HG03095 (cell line): Measurements from ENCODE around the gene EIF5.

ENCODE experiments used
- ATAC-seq: cut with Tn5 transposase; IDR thresholded peaks from one replicate; pipeline ENCODE4 v1.9.1; 2021; ENCODE audit warnings: moderate library complexity; ENCODE audit not compliant: unreplicated experiment

The EIF5 gene

DNA sequence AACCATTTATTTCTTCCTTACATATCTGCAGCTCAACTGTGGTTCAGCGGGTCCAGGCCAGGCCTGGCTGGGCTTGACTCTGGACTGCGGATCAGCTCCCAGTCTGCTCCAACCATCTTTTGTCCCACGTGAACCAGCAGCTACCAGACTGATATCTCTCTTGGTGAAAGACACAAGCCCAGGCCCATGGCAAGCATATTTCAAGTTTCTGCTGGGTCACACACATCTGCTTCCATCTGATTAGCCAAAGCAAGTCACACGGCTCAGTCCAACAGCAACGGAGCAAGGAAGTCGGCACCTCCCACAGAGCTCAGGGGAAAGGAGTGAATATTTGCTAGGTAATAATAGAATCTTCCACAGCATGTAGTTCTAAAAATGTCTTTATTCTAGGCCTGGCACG, 26.5 kb downstream of the EIF5 start:
- no peak for ATAC-seq

DNA sequence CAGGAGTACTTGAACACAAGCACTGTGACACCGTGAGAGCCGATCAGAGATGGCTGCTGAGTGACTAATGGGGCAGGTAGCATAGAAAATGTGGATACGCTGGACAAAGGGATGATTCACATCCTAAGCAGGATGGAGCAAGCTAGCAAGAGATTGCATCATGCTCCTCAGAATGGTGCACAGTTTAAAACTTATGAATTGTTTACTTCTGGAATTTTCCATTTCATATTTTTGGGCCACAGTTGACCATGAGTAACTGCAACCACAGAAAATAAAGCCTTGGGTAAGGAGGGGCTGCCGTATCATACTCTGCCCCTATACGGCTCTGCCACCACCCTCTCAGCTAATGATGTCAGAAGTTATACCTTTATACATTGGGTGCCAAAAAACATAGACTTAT, 27.8 kb downstream of the EIF5 start:
- no peak for ATAC-seq

DNA sequence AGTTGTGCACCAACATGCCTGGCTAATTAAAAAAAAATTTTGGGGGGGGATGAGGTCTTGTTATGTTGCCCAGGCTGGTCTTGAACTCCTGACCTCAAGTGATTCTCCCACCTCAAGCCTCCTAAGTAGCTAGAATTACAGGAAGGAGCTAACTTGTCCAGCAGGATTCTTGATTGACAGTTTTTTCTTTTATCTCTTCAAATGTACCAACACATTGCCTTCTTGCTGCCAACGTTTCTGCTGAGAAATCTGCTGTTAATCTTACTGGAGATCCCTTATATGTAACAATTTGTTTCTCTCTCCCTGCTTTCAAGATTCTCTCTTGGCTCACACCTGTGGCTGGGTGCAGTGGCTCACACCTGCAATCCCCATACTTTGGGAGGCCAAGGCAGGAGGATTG, 28.7 kb downstream of the EIF5 start:
- ATAC-seq, result no peak

DNA sequence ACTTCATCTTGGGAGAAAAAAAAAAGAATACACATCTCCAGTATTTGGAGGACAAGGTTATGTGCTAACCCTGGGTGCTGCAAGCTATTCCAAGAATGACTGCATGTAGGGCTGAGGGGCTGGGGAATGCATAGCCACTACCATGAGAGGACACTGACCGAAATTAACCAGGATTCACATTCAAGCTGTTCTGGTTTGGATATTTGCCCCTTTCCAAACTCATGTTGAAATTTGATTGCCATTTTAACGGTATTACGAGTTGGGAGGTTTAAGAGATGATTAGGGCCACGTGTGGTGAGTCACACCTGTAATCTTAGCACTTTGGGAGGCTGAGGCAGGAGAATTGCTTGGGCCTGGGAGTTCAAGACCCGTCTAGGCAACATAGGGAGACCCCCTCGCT, 32.7 kb downstream of the EIF5 start:
- ATAC-seq, result no peak

DNA sequence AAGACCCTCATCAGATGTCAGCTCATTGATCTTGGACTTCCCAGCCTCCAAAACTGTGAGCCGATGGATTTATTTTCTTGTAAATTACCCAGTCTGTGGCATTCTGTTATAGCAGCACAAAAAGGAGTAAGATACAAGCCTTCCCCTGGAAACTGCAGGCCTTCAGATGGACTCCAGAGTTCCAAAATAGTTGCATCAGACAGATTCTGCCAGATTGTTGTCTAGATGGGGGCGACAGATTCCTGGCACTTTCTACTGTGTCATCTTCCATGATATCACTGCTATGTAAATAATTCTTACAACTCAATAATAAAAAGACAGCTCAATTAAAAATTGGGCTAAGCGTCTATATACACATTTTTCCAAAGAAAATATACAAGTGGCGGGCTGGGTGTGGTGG, 34.0 kb downstream of the EIF5 start:
- ATAC-seq, result no peak

DNA sequence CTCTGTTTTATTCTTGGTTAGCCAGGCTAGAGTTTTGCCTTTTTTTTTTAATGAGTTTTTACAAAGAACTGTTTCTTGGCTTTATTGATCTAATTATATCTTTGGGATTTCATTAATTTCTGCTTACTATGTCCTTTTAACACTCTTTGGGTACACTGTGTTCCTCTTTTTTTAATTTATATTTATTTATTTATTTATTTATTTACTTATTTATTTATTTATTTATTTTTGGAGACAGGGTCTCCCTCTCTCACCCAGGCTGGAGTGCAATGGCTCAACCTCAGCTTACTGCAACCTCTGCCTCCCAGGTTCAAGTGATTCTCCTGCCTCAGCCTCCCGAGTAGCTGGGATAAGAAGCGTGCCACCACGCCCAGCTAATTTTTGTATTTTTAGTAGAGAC, 36.0 kb downstream of the EIF5 start:
- ATAC-seq, result no peak

DNA sequence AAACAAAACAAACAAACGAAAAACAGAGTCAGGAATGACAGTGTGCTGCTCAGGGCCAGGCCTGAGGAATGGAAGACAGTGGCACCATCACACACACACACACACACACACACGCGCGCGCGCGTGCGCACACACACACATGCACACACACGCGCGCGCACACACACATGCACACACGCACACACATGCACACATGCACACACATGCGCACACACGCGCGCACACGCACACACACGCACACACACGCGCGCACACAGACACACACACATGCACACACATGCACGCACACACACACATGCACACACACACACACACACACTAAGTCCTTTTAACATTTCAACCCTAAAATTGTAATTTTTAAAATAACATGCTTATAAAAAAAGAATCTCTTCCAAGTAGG, 38.0 kb downstream of the EIF5 start:
- no peak for ATAC-seq

DNA sequence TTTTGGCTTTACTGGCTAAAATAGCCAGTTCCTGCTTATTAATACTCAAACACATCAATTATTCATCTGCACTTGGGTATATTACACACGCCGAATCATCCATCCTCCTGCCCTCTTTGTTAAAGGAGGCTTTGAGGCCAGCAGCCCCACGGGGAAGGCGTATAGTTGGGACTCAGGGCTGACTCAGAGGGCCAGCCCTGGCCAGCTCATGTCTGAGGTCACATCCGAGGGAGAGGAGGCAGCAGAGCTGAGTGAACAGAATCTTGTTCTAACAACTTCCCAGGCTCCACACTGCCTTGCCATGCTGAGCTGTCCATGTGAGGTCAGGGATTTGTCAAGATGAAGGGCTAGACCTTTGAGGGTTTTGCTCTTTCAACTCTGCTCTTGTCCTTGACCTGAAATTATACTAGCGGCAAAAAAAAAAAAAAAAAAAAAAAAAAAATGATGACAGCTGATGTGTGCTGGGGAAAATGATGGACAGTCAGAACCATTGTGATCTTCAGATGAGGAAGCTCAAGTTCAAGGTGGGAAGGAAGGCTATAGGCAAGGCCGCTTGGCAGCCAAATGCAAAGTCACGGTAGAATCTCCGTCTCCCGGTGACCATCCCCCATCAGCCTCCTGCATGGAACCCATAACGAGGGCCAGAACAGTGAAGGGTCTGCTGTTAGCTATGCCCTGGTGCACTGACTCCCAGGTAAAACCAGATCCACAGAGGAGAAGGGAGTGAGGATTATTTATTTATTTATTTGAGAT, 38.7 kb downstream of the EIF5 start:
- ATAC-seq, result no peak

DNA sequence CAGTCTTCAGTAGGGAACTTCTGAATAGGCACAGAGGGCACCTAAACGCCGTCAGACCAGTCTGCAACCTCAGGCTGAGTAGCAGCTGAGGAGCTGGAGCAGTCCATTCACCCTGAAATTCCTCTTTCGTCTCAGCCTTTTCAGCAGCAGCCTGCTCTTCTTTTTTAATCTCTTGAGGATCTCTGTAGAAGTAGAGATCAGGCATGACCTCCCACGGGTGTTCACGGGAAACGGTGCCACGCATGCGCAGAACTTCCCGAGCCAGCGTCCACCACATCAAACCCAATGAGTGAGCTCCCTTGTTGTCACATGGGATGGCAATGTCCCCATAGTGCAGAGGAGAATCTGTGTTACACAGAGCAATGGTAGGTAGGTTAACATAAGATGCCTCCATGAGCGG, 40.1 kb downstream of the EIF5 start:
- ATAC-seq, result no peak

DNA sequence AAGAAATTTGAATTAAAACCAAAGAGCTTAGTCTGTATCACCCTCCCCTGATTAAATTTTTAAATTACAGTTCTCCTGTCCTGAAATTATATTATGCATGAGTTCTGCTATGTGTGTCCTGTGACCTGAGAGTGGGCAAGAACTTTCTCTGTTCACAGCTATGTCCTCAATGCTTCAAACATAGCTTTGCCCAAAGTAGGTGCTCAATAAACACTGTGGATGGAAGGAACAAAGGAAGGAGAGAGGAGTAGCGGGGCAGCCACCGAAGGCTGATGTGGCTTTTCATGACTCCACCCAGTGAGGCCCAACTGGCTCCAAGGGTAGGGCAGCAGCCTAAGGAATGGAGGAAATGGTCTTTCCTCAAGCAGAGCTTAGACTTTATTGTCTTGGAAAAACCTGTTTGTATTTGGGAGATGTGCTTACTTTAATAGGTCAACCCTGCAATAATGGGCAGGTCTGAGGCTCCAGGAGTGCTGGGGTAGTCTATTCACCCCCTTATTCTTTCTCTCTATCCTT, 43.5 kb downstream of the EIF5 start:
- ATAC-seq, result no peak

DNA sequence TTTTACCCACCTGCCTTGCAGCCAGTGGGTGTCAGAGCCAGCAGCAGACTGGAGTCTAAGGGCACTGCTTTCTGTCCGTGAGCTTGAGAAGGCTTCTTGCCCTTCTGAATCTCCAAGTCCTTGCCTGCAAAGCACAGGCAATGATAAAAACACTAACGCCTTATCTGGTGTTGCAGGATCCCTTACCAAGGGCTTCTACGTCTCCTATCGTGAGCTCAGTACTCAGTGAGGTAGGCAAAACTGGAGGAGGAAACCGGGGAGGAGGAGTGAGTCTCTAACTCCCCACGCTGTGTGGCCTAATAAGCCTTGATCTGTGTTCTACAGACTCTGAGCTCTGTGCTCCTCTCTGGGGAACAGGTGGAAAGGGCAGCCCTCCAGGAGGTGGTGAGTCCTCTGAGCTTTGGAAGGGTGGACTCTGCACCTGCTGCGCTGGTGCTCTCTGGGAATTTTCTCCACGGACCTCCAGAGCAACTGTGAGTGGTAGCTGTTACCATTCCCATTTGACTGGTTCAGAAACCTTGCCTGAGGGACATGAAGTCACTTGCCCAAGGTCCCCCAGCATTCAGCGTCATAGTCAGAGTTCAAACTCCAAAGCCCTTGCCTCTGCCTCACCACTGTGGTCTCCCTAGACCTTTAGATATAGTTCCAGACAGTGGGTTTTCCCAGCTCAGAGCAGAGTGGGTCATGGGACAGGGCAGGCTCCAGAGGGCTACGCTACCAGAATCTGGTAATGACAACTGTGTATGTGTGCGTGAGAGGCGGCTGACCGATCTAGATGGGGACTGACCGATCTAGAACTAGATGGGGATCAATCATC, 44.2 kb downstream of the EIF5 start:
- ATAC-seq, result no peak

DNA sequence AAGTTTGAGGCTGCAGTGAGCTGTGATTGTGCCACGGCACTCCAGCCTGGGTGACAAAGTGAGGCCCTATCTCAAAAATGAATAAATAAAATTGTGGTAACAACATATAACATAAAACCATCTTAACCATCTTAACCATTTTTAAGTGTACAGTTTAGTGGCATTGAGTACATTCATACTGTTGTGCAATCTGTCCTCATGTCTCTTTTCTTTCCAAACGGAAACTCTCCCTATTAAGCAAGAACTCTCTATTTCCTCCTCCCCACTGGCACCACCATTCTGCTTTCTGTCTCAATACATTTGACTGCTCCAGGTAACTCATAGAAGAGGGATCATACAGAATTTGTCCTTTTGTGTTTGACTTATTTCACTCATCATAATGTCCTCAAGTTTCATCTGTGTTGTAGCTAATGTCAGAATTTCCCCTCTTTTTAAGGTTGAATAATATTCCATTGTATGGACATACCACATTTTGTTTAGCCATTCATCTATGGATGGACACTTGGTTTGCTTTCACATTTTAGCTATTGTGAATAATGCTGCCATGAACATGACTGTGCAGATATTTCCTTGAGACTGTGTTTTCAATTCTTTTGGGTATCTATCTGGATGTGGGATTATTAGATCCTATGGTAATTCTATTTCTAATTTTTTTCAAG, 46.8 kb downstream of the EIF5 start:
- ATAC-seq, result no peak

DNA sequence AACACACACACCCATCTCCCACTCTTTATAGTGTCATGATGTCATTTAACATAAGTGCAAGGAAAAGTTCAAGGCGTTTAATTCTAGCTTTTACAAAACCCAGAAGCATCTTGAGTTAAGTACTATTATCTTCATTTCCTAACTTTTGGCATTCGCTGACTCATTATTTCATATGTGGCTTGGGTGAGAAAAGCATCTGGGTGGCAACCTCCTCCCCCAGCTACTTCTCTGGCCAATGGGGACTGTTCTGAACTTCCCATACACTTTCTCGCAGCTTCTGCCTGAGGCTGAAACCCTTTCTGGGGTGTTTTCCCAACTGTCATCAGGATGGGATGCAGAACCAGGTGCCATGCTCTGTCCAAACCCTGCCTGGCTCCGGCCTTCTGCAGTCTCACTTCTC, 48.3 kb downstream of the EIF5 start:
- no peak for ATAC-seq

DNA sequence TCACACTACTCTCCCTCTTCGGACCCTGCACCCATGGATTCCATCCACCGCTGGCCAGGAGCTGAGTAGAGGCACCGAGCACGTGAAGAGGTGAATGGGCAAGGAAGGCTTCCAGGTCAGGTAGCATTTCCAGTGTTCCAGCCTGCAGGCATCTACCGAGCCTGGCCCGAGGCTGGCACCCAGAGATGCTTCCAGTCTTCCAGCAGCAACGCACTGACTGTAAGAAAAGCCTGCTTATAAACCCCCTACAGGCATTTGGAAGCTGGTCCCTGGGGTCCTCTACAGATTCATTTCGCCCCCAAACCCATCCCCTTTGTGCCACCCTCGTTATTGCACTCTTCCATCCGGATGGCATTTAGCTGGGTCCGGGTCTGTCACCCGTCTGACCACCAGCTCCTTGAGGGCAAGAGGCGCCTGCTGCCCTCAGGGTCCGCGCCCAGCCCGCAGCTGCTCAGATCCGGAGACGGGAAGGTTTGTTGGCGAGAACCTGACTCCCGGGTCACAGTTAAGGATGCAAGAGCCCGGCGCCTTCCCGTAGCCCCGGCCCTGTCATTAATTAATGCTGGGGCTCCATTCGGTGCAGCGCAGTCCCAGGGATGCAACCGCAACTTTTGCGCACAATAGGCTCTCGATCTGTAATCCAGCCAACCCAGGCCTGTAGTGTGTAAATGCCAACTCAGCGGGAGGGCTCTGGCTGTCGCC, 50.6 kb downstream of the EIF5 start:
- no peak for ATAC-seq

DNA sequence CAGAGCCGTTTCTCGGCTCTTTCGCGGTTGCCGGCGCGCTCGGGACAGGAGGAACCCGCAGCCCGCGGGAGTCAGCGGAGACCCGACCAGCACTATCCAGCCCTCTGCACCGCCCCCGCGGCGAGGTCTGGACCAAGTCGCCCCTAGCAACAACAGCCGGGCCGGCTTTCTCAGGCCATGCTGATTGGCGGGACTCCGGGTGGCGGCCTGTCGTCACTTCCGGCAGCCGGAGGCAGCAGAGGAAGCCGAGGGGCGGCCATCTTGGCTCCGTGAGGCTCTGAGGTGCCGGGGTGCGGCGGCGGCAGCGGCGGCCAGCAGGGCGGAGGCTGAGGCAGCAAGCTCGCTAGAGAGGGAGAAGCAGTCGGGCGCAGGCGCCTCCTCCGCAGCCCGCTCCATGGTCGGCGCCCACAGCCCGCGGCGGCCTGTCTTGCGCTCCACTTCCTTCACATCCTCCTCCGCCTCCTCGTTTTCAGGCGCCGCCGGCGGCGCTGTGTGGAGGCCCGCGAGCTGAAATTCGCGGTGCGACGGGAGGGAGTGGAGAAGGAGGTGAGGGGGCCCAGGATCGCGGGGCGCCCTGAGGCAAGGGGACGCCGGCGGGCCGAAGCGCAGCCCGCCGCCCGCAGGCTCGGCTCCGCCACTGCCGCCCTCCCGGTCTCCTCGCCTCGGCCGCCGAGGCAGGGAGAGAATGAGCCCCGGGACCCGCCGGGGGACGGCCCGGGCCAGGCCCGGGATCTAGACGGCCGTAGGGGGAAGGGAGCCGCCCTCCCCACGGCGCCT, 51.3 kb downstream of the EIF5 start, which contains the start of gene MARK3:
MARK3 (plus strand) TSS at position 264 of the 777 bp plus-strand sequence. CDS start 615 bp downstream, outside the sequence.
- ATAC-seq, result peak; percentile 92

DNA sequence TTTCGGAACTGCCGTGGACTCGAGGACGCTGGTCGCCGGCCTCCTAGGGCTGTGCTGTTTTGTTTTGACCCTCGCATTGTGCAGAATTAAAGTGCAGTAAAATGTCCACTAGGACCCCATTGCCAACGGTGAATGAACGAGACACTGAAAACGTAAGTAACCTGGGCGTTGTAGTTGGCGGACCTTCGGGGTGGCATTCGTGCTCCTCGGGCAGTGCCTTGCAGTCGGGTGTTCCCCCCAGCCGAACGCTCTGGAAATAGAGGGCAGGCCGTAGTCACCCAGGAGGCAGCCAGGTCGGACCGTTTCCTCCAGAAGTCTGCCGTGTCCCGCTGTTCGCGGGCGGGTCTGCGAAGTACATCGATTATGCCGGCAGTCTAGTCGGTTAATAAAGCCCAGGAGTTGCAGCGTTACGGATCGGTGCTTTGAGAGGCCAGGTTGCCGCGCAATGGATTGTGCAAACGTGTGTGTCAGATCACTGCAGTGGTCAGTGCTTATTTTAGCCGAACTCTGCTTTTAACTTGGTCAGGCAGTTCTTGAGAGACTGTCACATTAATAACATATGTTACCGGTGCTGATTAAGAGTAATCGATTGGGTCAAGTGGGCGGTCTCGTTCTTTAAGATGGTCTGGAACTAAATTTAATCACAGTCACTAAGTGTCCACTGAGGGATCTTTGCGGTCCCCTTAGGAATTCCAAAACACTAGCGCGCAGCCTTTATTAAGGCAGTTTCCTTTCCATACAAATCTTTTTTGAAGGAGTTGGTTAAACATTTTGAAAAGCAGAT, 52.1 kb downstream of the EIF5 start:
- no peak for ATAC-seq

DNA sequence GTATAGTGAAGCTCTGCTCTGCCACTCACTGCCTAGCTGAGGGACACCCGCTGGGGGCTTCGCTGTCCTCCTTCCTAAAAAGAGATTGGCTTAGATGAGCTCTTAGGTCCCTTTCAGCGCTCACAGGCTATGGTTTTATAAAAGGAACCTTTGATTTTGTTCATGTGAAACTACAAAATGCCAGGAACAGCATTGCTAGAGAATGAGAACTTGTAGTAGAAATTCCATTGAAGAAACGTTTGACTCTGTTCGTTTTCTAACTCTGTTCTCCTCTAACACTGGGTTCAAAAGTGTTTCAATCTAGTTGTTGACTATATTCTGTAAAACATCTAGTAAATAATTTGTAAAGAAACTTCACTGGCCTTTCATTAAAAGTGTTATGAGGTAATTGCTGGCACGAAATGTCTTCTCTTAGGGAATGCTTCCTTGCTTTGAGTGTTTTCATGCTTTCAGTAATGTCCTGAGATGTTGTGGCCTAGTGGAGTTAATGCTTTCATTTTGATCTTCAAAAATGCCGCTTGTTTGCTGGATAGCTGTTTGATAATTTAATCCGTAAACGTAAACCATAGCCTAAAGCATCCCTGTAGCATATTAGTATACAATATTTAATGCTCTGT, 52.8 kb downstream of the EIF5 start:
- ATAC-seq, result no peak

DNA sequence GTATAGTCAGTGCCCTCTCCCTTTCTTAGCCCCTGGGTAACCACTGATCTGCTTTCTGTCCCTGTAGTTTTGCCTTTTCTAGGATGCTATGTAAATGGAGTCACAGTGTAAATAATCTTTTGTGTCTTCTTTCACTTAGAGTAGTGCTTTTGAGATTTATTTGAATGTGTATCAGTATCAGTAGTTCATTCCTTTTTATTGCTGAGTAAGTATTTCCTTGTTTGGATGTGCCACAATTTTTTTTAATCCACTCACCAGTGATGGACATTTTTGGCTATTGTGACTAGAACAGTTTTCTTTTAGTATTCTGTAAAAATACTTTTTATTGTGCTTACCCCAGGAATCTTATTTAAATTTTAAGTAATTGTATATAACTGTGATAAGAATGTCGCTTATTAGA, 54.6 kb downstream of the EIF5 start:
- no peak for ATAC-seq

DNA sequence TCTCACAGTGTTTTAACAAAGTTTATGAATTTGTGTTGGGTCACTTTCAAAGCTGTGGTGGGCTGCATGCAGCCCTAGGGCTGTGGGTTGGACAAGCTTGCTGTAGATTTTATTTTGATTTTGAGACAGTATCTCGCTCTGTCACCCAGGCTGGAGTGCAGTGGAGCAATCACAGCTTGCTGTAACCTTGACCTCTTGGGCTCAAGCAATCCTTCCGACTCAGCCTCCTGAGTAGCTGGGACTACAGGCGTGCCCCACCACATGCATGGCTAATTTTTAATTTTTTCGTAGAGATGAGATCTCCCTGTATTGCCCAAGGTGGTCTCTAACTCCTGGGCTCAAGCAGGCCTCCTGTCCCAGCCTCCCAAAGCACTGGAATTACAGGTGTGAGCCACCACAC, 56.6 kb downstream of the EIF5 start:
- ATAC-seq, result no peak
